ENCODE measurements around the gene OR2M7.
"Not testable (repeated sequence)": the region's sequence is repeated elsewhere in the genome, so short reads cannot be mapped to it uniquely, and the experiment has no call there.

Gene OR2M7

GRCh38 chr1:248359415-248359814, 35.0 kb upstream of the OR2M7 start:
- no peak overlapping the region for H2BK5ac ChIP-seq (ENCODE audit: low read length)
- H3K27me3 ChIP-seq (ENCODE audit: insufficient read depth, low read length, poor library complexity) = no peaks in the 10 kb centered on the region
- no CpG with 5 or more reads among the region's 3 CpGs for WGBS (ENCODE audit: extremely low coverage, insufficient coverage, low lambda C conversion rate)

GRCh38 chr1:248348475-248348874, 24.1 kb upstream of the OR2M7 start, which contains the start of gene OR14C36:
OR14C36 (plus strand) TSS chr1:248348775; CDS start chr1:248348775, 0 bp downstream.
- Histone ChIP-seq H3K27ac (ENCODE audit: low read depth, low read length) (no peak within 1 kb of the TSS), H3K23ac (ENCODE audit: low read length) (no peak within 1 kb of the TSS), H3K27me3 (ENCODE audit: insufficient read depth, low read length, poor library complexity) (no peaks in the 10 kb centered on the region), H2BK120ac (ENCODE audit: low read depth, low read length) (no peak within 1 kb of the TSS), H2AK5ac (ENCODE audit: low read length) (no peak within 1 kb of the TSS), H3K4ac (ENCODE audit: low read depth, low read length) (no peak within 1 kb of the TSS), H2BK15ac (replicated peaks; ENCODE audit: low read depth) (no peak within 1 kb of the TSS), H3K36me3 (ENCODE audit: control insufficient read depth, insufficient read depth, low read length) (no peaks in the 10 kb centered on the region), H4K5ac (ENCODE audit: low read length) (no peak within 1 kb of the TSS), H4K8ac (ENCODE audit: low read depth, low read length) (no peak within 1 kb of the TSS), H3K4me3 (ENCODE audit: low read length) (no peak within 1 kb of the TSS), H3K18ac (ENCODE audit: low read length) (no peak within 1 kb of the TSS), H3K4me2 (ENCODE audit: low read length) (no peak within 1 kb of the TSS), H3K9ac (ENCODE audit: low read length) (no peak within 1 kb of the TSS), H2BK5ac (ENCODE audit: low read length) (no peak within 1 kb of the TSS), H3K4me1 (ENCODE audit: control insufficient read depth, low read depth, low read length) (no peaks in the 10 kb centered on the region), H3K79me2 (ENCODE audit: control insufficient read depth, insufficient read depth, low read length) (no peaks in the 10 kb centered on the region), H3K79me1 (ENCODE audit: low read length) (no peaks in the 10 kb centered on the region), H3K56ac (ENCODE audit: low read length) (no peak within 1 kb of the TSS)
- DNase-seq = no peak
- WGBS (ENCODE audit: extremely low coverage, insufficient coverage, low lambda C conversion rate) = no CpG with 5 or more reads among the region's 4 CpGs

More at GRCh38 chr1:248359415-248359814, 35.0 kb upstream of the OR2M7 start:
- Histone ChIP-seq H2BK15ac (replicated peaks; ENCODE audit: low read depth) (no peak overlapping the region), H4K8ac (ENCODE audit: low read depth, low read length) (no peak overlapping the region), H2BK120ac (ENCODE audit: low read depth, low read length) (no peak overlapping the region), H3K36me3 (ENCODE audit: control insufficient read depth, insufficient read depth, low read length) (no peaks in the 10 kb centered on the region), H3K4me1 (ENCODE audit: control insufficient read depth, low read depth, low read length) (no peaks in the 10 kb centered on the region), H3K4ac (ENCODE audit: low read depth, low read length) (no peak overlapping the region), H2AK5ac (ENCODE audit: low read length) (no peak overlapping the region), H3K9ac (ENCODE audit: low read length) (no peak overlapping the region), H3K27ac (ENCODE audit: low read depth, low read length) (no peak overlapping the region), H3K56ac (ENCODE audit: low read length) (no peak overlapping the region), H3K4me2 (ENCODE audit: low read length) (no peak overlapping the region), H3K79me2 (ENCODE audit: control insufficient read depth, insufficient read depth, low read length) (no peaks in the 10 kb centered on the region), H3K18ac (ENCODE audit: low read length) (no peak overlapping the region), H4K5ac (ENCODE audit: low read length) (no peak overlapping the region), H3K23ac (ENCODE audit: low read length) (no peak overlapping the region), H3K79me1 (ENCODE audit: low read length) (no peaks in the 10 kb centered on the region), H3K4me3 (ENCODE audit: low read length) (no peak overlapping the region)
- no peak for DNase-seq

DNA sequence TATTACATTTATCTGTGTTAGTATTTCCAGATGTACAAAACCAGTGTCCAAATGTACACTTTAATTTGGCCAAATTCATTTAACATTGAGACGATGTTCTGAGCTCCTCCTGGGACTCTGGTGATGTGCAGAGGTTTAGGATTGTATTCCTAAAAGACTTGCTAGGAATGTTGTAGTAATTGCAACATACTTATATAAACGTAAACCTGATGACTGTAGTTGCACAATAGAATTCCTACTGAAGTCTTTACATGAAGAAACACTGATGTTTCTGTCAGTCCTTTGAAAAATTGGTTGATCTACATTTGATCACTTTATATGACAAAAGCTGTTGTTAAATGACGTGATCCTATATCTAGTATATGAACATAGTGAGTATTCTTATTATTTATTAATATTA, 19.1 kb upstream of the OR2M7 start:
- H3K23ac ChIP-seq (ENCODE audit: low read length) = no peak overlapping the region
- no peaks in the 10 kb centered on the region for H3K4me1 ChIP-seq (ENCODE audit: control insufficient read depth, low read depth, low read length)
- no peak overlapping the region for H2BK5ac ChIP-seq (ENCODE audit: low read length)
- H3K4me2 ChIP-seq (ENCODE audit: low read length) = no peak overlapping the region
- no CpG with 5 or more reads among the region's 3 CpGs for WGBS (ENCODE audit: extremely low coverage, insufficient coverage, low lambda C conversion rate)
- no peak overlapping the region for H3K4me3 ChIP-seq (ENCODE audit: low read length)
- no peak overlapping the region for H3K4ac ChIP-seq (ENCODE audit: low read depth, low read length)
- no peak for DNase-seq
- no peak overlapping the region for H3K9ac ChIP-seq (ENCODE audit: low read length)
- no peaks in the 10 kb centered on the region for H3K27me3 ChIP-seq (ENCODE audit: insufficient read depth, low read length, poor library complexity)
- no peak overlapping the region for H2BK15ac ChIP-seq (replicated peaks; ENCODE audit: low read depth)
- H2AK5ac ChIP-seq (ENCODE audit: low read length) = no peak overlapping the region
- no peak overlapping the region for H2BK120ac ChIP-seq (ENCODE audit: low read depth, low read length)
- no peak overlapping the region for H3K18ac ChIP-seq (ENCODE audit: low read length)
- no peak overlapping the region for H4K5ac ChIP-seq (ENCODE audit: low read length)
- no peaks in the 10 kb centered on the region for H3K36me3 ChIP-seq (ENCODE audit: control insufficient read depth, insufficient read depth, low read length)
- no peaks in the 10 kb centered on the region for H3K79me1 ChIP-seq (ENCODE audit: low read length)
- H3K79me2 ChIP-seq (ENCODE audit: control insufficient read depth, insufficient read depth, low read length) = no peaks in the 10 kb centered on the region
- H4K8ac ChIP-seq (ENCODE audit: low read depth, low read length) = no peak overlapping the region
- H3K27ac ChIP-seq (ENCODE audit: low read depth, low read length) = no peak overlapping the region
- H3K56ac ChIP-seq (ENCODE audit: low read length) = no peak overlapping the region

DNA sequence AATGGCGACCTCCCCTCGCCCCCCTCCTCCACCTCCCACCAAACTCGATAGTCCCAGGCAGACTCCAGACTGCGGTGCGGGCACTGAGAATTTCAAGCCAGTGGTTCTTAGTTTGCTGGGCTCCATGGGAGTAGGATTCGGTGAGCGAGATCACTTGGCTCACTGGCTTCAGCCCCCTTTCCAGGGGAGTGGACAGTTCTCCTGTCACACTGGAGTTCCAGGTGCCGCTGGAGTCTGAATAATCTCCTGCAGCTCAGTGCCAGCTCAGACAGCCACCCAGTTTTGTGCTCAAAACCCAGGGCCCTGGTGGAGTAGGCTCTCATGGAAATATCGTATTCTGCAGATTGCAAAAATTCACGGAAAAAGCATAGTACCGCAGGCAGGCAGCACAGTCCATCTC, 7.6 kb downstream of the OR2M7 start:
- Histone ChIP-seq H3K36me3 (ENCODE audit: control insufficient read depth, insufficient read depth, low read length) (no peaks in the 10 kb centered on the region), H2BK15ac (replicated peaks; ENCODE audit: low read depth) (no peak overlapping the region), H3K27me3 (ENCODE audit: insufficient read depth, low read length, poor library complexity) (no peaks in the 10 kb centered on the region), H3K4me2 (ENCODE audit: low read length) (no peak overlapping the region), H3K4me1 (ENCODE audit: control insufficient read depth, low read depth, low read length) (no peaks in the 10 kb centered on the region), H2AK5ac (ENCODE audit: low read length) (no peak overlapping the region), H3K18ac (ENCODE audit: low read length) (no peak overlapping the region), H2BK5ac (ENCODE audit: low read length) (no peak overlapping the region), H4K5ac (ENCODE audit: low read length) (no peak overlapping the region), H3K4ac (ENCODE audit: low read depth, low read length) (no peak overlapping the region), H2BK120ac (ENCODE audit: low read depth, low read length) (no peak overlapping the region), H3K79me1 (ENCODE audit: low read length) (no peaks in the 10 kb centered on the region), H3K23ac (ENCODE audit: low read length) (no peak overlapping the region), H3K9ac (ENCODE audit: low read length) (no peak overlapping the region), H3K79me2 (ENCODE audit: control insufficient read depth, insufficient read depth, low read length) (no peaks in the 10 kb centered on the region), H4K8ac (ENCODE audit: low read depth, low read length) (no peak overlapping the region), H3K4me3 (ENCODE audit: low read length) (no peak overlapping the region), H3K56ac (ENCODE audit: low read length) (no peak overlapping the region), H3K27ac (ENCODE audit: low read depth, low read length) (no peak overlapping the region)
- DNase-seq = no peak
- no CpG with 5 or more reads among the region's 11 CpGs for WGBS (ENCODE audit: extremely low coverage, insufficient coverage, low lambda C conversion rate)

GRCh38 chr1:248306740-248307139, 17.6 kb downstream of the OR2M7 start:
- not testable (repeated sequence) for H3K4ac ChIP-seq (ENCODE audit: low read depth, low read length); DNase-seq; H3K56ac ChIP-seq (ENCODE audit: low read length); H3K23ac ChIP-seq (ENCODE audit: low read length); H4K5ac ChIP-seq (ENCODE audit: low read length); H3K27me3 ChIP-seq (ENCODE audit: insufficient read depth, low read length, poor library complexity); H3K36me3 ChIP-seq (ENCODE audit: control insufficient read depth, insufficient read depth, low read length); H2AK5ac ChIP-seq (ENCODE audit: low read length); H4K8ac ChIP-seq (ENCODE audit: low read depth, low read length); H3K4me3 ChIP-seq (ENCODE audit: low read length); H3K18ac ChIP-seq (ENCODE audit: low read length); H2BK5ac ChIP-seq (ENCODE audit: low read length); H3K4me2 ChIP-seq (ENCODE audit: low read length); H2BK15ac ChIP-seq (replicated peaks; ENCODE audit: low read depth); H3K4me1 ChIP-seq (ENCODE audit: control insufficient read depth, low read depth, low read length); H3K9ac ChIP-seq (ENCODE audit: low read length); H3K27ac ChIP-seq (ENCODE audit: low read depth, low read length); H3K79me1 ChIP-seq (ENCODE audit: low read length); H2BK120ac ChIP-seq (ENCODE audit: low read depth, low read length); H3K79me2 ChIP-seq (ENCODE audit: control insufficient read depth, insufficient read depth, low read length)
- WGBS (ENCODE audit: extremely low coverage, insufficient coverage, low lambda C conversion rate) = no CpG with 5 or more reads among the region's 15 CpGs

GRCh38 chr1:248306103-248306502, 18.3 kb downstream of the OR2M7 start:
- Histone ChIP-seq H2BK5ac (ENCODE audit: low read length) (no peak overlapping the region), H4K5ac (ENCODE audit: low read length) (no peak overlapping the region), H3K4me2 (ENCODE audit: low read length) (no peak overlapping the region), H3K36me3 (ENCODE audit: control insufficient read depth, insufficient read depth, low read length) (no peaks in the 10 kb centered on the region), H2AK5ac (ENCODE audit: low read length) (no peak overlapping the region), H3K23ac (ENCODE audit: low read length) (no peak overlapping the region), H2BK15ac (replicated peaks; ENCODE audit: low read depth) (no peak overlapping the region), H3K9ac (ENCODE audit: low read length) (no peak overlapping the region), H4K8ac (ENCODE audit: low read depth, low read length) (no peak overlapping the region), H3K79me2 (ENCODE audit: control insufficient read depth, insufficient read depth, low read length) (no peaks in the 10 kb centered on the region), H3K27me3 (ENCODE audit: insufficient read depth, low read length, poor library complexity) (no peaks in the 10 kb centered on the region), H3K4me3 (ENCODE audit: low read length) (no peak overlapping the region), H3K4ac (ENCODE audit: low read depth, low read length) (no peak overlapping the region), H3K4me1 (ENCODE audit: control insufficient read depth, low read depth, low read length) (no peaks in the 10 kb centered on the region), H2BK120ac (ENCODE audit: low read depth, low read length) (no peak overlapping the region), H3K79me1 (ENCODE audit: low read length) (no peaks in the 10 kb centered on the region), H3K18ac (ENCODE audit: low read length) (no peak overlapping the region), H3K56ac (ENCODE audit: low read length) (no peak overlapping the region), H3K27ac (ENCODE audit: low read depth, low read length) (no peak overlapping the region)
- DNase-seq = no peak
- whole genome bisulfite sequencing (ENCODE audit: extremely low coverage, insufficient coverage, low lambda C conversion rate) = no CpG with 5 or more reads among the region's 19 CpGs

Data from mesendoderm (in vitro differentiated cells).